C4-2B (cell line): ENCODE measurements around the gene BRI3.
A peak's percentile ranks its signal among the peaks of the same experiment; 100 is the strongest.

Experiments
- H3K27ac ChIP-seq: fragments of 450-650 bp; 2 replicates; pipeline ENCODE4 v1.5.1; 2017
- ZFX ChIP-seq: fragments of 450-650 bp; IDR thresholded peaks from 2 replicates; pipeline ENCODE4 v1.6.1; 2017
- TF ChIP-seq, protein P1 (sequence below): fragments of 450-650 bp; conservative IDR thresholded peaks from 2 replicates; pipeline ENCODE4 v1.5.1; 2017; ENCODE audit warnings: mild to moderate bottlenecking

Gene BRI3, protein sequence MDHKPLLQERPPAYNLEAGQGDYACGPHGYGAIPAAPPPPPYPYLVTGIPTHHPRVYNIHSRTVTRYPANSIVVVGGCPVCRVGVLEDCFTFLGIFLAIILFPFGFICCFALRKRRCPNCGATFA

DNA sequence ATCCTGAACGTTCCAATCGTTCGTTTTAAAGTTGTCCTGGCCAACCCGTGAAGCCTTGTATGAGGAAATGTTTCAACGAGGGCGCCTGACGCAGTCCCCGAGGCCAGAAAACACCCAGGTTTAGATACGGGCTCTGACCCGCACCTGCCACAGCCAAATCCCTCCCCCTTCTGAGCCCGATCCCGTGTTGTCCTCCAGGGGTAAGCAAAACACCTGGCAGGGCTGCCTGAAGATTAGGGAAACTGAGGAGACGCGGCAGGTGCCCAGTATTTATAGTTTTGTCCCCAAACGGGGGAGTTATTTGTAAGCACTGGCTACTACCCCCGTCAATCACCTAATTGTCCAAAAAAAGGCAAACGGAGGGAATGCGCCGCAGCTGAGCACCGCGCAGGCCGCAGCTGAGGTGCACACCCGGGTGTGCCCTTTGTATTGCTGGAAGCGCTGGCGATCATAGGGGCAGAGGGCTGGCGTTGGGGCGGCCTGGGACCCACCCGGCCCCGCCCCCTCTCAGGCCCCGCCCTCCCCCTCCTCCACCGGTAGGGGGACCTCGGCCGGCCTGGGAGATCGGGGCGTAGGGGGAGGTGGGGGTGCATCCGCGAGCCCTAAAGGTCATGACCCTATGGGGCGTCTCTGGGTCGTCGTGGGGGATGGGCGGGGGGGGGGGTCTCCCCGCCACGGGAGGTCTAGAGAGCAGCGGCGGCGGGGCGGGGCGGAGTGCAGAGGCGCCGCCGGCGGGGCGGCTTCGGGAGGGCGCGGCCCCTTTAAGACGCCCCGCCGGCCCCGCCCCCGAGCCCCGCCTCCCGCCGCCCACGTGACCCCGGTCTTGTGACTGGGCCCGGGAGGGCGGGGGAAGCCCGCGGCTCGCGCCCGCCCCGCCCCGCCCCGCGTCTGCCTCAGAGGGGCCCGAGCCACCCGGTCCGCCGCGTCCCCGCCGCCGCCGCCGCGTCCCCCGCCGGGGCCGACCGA, at the start of gene BRI3:
BRI3 (plus strand) TSS at position 896 of the 966 bp plus-strand sequence. CDS start 110 bp downstream, outside the sequence.
- no peak for TF ChIP-seq ZFX
- TF ChIP-seq, protein P1, sequence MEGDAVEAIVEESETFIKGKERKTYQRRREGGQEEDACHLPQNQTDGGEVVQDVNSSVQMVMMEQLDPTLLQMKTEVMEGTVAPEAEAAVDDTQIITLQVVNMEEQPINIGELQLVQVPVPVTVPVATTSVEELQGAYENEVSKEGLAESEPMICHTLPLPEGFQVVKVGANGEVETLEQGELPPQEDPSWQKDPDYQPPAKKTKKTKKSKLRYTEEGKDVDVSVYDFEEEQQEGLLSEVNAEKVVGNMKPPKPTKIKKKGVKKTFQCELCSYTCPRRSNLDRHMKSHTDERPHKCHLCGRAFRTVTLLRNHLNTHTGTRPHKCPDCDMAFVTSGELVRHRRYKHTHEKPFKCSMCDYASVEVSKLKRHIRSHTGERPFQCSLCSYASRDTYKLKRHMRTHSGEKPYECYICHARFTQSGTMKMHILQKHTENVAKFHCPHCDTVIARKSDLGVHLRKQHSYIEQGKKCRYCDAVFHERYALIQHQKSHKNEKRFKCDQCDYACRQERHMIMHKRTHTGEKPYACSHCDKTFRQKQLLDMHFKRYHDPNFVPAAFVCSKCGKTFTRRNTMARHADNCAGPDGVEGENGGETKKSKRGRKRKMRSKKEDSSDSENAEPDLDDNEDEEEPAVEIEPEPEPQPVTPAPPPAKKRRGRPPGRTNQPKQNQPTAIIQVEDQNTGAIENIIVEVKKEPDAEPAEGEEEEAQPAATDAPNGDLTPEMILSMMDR = no peak
- H3K27ac ChIP-seq = peak within 1 kb of the TSS; percentile 96

DNA sequence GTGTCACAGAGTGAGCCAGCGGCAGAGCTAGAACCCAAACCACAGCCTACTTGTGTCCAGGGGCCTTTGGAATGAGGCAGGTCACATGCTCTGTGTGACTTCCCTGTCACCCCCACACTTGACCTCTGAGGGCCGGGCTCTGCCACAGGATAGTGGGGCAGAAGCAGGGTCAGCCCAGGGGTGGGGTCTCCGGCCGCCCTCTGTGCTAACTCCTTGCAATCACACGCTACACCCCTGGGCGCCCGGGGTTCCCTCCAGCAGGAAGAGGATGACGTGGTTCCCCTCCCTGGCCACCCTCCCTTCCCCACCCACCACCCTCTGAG, 49.3 kb upstream of the BRI3 start:
- TF ChIP-seq ZFX = no peak
- TF ChIP-seq, protein P1 = no peak
- H3K27ac ChIP-seq = no peak overlapping the region

DNA sequence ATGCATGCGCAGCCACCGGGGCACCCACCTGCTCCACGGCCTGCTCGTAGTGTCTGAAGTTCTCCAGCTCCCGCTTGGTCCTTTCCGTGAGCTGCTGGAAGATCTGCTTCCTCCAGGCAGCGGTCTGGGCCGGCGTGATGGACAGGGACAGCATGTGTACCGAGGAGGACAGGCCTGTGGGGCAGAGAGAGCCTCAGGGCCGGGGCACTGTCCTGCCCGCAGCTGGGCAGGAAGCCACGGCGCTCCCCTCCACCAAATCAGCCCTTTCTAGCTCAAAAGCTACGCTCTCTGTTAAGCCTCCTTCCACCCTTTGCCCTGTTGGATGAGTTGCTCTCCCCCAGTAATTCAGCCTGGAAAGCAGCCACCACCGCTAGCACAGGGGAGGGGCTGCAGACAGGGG, 48.7 kb upstream of the BRI3 start:
- H3K27ac ChIP-seq = no peak overlapping the region
- no peak for TF ChIP-seq ZFX
- TF ChIP-seq, protein P1 = no peak

DNA sequence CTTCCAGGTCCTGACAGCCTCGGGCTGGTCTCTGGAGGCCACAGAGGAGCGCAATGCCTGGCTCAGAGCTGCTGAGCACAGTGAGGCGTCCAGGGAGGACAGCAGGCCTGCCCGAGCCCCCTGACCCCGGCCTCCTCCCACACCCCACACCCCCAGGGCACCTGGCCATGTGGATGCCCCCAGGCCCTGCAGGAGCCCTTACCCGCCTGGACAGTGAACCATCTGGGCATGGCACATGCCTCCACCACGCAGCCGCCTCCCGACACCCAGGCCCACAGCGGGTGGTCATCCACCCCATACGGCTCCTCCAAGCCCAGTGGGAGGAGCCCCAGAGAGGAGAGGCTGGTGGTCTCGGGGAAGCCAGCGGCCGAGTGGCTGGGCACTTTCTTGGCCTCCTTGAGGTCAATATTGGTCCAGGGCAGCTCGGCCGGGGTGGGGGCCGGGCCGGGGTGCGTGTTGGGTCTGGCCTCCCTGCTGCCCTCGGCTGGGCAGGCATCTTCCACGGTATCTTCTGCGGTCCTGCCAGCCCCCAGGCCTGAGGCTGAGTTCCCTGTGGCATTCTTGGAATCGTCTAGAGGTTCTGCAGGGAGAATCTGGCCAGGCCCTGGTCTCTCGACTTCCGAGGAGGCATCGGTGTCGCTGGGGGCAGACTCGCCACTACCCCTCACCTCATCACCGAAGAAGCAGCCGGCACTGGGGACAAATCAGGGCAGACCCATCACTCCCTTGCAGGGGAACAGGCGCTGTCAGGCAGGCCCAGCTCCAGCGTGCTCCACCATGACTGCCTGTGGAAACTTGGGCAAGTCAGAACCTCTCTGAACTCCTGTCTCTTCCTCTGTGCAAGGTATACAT, 48.0 kb upstream of the BRI3 start:
- H3K27ac ChIP-seq = no peak overlapping the region
- TF ChIP-seq ZFX = no peak
- TF ChIP-seq, protein P1 = no peak

DNA sequence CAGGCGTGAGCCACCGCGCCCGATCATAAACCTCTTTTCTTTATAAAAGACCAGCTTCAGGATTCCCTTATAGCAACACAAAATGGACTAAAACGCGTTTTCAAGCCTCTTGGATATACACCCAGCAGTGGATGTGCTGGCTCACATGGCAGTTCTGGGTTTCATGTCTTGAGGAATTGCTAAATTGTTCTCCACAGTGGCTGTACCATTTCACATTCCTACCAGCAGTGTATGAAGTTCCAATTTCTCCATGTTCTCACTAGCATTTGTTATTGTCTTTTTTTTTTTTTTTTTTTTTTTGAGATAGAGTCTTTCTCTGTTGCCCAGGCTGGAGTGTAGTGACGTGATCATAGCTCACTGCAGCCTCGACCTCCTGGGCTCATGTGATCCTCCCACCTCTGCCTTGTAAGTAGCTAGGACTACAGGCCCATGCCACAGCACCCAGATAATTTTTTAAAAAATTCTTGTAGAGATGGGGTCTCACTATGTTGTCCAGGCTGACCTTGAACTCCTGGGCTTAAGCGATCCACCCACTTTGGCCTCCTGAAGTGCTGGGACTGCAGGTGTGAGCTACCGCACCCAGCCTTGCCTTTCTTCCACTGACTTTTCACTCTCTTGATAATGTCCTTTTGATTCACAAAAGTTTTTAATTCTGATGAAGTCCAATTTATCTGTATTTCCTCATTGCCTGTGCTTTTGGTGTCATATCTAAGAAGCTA, 46.9 kb upstream of the BRI3 start:
- no peak for TF ChIP-seq ZFX
- TF ChIP-seq, protein P1 = no peak
- H3K27ac ChIP-seq = no peak overlapping the region

DNA sequence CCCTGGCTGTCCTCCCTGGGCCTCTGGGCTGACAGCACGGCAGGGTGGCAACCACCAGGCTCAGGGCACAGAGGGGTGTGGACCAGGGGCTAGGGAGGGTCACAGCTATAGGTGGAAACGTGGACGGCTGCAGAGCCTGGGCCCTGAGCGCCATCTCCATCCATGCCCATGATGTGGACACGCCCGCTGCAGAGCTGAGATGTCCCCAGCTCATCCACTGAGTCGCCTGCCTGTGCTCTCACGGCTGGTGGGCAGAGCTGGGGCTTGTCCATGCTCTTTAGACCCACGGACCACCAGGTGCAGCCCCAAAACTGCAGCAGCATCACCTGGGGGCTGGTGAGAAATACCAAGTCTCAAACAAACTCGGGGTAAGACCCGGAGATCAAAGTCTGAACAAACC, 45.6 kb upstream of the BRI3 start:
- TF ChIP-seq, protein P1 = no peak
- H3K27ac ChIP-seq = no peak overlapping the region
